ENCODE measurements around the gene HEYL.

- TF ChIP-seq, protein P1, sequence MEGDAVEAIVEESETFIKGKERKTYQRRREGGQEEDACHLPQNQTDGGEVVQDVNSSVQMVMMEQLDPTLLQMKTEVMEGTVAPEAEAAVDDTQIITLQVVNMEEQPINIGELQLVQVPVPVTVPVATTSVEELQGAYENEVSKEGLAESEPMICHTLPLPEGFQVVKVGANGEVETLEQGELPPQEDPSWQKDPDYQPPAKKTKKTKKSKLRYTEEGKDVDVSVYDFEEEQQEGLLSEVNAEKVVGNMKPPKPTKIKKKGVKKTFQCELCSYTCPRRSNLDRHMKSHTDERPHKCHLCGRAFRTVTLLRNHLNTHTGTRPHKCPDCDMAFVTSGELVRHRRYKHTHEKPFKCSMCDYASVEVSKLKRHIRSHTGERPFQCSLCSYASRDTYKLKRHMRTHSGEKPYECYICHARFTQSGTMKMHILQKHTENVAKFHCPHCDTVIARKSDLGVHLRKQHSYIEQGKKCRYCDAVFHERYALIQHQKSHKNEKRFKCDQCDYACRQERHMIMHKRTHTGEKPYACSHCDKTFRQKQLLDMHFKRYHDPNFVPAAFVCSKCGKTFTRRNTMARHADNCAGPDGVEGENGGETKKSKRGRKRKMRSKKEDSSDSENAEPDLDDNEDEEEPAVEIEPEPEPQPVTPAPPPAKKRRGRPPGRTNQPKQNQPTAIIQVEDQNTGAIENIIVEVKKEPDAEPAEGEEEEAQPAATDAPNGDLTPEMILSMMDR (IDR thresholded peaks at IDR 0.05), result peak; percentile 87 to 92 (median 88)
- no peak for TF ChIP-seq POLR2A (IDR thresholded peaks at IDR 0.05)
- TF ChIP-seq EP300 (IDR thresholded peaks at IDR 0.05), result peak in 1 of 2 donors; percentile 44
Measured at GRCh38 chr1:39653546-39654031, 14.1 kb upstream of the HEYL start.

Data from tibial nerve (tissue), 4 donors.